ENCODE data around the gene CD164L2. TPM values are rescaled to one million over a fixed set of nuclear protein-coding genes. Genes with fewer than 3 reads are reported as not detected.
A peak's percentile ranks its signal among the peaks of the same experiment; 100 is the strongest.

The CD164L2 gene
- total RNA-seq, 1 donor from 2014 or later = not detected

DNA sequence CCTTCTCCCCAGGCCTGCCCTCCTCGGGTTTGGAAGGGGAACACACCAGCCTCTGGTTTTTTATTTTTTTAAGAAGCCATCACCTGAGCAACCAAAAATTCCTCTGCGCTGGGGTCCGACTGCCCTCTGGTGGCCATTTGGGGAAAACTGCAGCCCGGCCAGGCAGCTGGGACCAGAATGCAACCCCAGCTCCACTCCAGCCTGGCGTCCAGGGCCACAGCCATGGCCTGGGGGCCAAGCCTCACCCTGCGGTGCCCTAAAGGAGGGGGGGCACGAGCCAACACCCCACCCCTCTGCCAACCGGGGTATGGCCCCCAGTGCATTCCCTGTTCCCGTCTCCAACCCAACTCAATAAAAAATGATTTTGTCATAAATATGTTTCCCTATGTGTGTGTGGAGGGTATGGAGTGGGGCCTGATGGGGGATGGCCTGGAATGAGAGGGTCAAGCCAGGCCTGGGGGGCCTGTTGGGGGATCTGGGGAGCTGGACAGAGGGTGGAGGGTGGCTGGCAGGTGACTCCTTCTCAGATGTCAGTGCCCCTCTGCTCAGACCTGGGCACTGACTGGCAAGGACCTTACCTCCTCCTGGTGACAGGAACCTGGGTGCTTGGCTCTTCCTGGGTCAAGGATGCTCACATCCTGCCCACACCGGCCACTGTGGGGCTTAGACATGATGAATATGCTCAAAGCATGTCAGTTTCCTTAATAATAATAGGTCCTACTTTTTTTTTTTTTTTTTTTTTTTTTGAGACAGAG lies 12.5 kb upstream of the CD164L2 start:
- Mint-ChIP-seq H3K4me1 (ENCODE audit: low read depth, unreplicated experiment) (peaks cover 12% of the 10 kb centered on the region), H3K9me3 (ENCODE audit: unreplicated experiment) (no peaks in the 10 kb centered on the region), H3K36me3 (ENCODE audit: low read depth, unreplicated experiment) (no peaks in the 10 kb centered on the region), H3K27me3 (ENCODE audit: low read depth, unreplicated experiment) (peaks cover 16% of the 10 kb centered on the region), H3K4me3 (ENCODE audit: unreplicated experiment) (no peak overlapping the region), H3K27ac (ENCODE audit: unreplicated experiment) (no peak overlapping the region)
- no peak for TF ChIP-seq EZH2 (IDR thresholded peaks at IDR 0.05; ENCODE audit: insufficient read depth, low read length)
- TF ChIP-seq, protein P1, sequence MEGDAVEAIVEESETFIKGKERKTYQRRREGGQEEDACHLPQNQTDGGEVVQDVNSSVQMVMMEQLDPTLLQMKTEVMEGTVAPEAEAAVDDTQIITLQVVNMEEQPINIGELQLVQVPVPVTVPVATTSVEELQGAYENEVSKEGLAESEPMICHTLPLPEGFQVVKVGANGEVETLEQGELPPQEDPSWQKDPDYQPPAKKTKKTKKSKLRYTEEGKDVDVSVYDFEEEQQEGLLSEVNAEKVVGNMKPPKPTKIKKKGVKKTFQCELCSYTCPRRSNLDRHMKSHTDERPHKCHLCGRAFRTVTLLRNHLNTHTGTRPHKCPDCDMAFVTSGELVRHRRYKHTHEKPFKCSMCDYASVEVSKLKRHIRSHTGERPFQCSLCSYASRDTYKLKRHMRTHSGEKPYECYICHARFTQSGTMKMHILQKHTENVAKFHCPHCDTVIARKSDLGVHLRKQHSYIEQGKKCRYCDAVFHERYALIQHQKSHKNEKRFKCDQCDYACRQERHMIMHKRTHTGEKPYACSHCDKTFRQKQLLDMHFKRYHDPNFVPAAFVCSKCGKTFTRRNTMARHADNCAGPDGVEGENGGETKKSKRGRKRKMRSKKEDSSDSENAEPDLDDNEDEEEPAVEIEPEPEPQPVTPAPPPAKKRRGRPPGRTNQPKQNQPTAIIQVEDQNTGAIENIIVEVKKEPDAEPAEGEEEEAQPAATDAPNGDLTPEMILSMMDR (IDR thresholded peaks at IDR 0.05; ENCODE audit: insufficient read depth, low read depth, low read length) = peak; percentile 89
- DNase-seq (ENCODE audit: low read depth) (no peak), FAIRE-seq (no peak)
- H3K36me3 ChIP-seq (ENCODE audit: insufficient read depth, low read length) = no peaks in the 10 kb centered on the region
- no peak overlapping the region for H3K9ac ChIP-seq (ENCODE audit: low read length)
- H3K79me2 ChIP-seq (ENCODE audit: insufficient read depth, low read length) = no peaks in the 10 kb centered on the region
- no peaks in the 10 kb centered on the region for H3K27me3 ChIP-seq (ENCODE audit: insufficient read depth, low read length)
- peaks cover 5% of the 10 kb centered on the region for H4K20me1 ChIP-seq (ENCODE audit: insufficient read depth, low read length)
- peaks cover 26% of the 10 kb centered on the region for H3K4me1 ChIP-seq (ENCODE audit: insufficient read depth, low read length)
- H2AFZ ChIP-seq (ENCODE audit: low read depth, low read length) = no peak overlapping the region
- no peaks in the 10 kb centered on the region for H3K9me3 ChIP-seq (ENCODE audit: insufficient read depth, low read depth, low read length)
- no peak overlapping the region for H3K4me2 ChIP-seq (ENCODE audit: low read length)
- H3K4me3 ChIP-seq (ENCODE audit: insufficient read depth, low read depth, low read length) = no peak overlapping the region
- no peak overlapping the region for H3K27ac ChIP-seq (ENCODE audit: low read depth, low read length)

DNA sequence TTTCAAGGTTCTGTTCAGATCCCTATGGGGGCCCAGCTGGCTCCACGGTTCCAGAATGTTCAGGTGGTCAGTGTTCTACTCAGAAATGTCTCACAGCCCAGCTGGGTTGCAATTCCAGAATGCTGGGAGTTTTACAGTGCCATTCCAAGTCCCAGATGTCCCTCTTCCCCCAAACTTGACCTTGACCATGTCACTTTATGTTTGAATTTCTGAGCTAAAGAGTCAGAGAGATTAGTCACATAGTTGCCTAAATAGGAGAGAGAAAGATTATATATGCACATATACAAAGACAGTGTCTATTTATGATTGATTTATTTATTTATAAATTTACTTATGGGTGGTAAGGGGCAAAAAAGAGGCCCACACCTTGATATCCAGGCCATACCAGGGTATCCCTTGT lies 11.8 kb upstream of the CD164L2 start:
- no peak for TF ChIP-seq EZH2 (IDR thresholded peaks at IDR 0.05; ENCODE audit: insufficient read depth, low read length)
- TF ChIP-seq, protein P1 (IDR thresholded peaks at IDR 0.05; ENCODE audit: insufficient read depth, low read depth, low read length) = no peak
- H3K4me1 Mint-ChIP-seq (ENCODE audit: low read depth, unreplicated experiment) = peaks cover 9% of the 10 kb centered on the region

DNA sequence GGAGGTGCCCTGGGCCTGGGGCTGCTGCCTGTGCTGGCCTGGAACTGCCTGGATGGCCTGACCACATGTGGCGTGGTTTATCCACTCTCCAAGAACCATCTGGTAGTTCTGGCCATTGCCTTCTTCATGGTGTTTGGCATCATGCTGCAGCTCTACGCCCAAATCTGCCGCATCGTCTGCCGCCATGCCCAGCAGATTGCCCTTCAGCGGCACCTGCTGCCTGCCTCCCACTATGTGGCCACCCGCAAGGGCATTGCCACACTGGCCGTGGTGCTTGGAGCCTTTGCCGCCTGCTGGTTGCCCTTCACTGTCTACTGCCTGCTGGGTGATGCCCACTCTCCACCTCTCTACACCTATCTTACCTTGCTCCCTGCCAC lies 11.1 kb upstream of the CD164L2 start:
- H3K4me2 ChIP-seq (ENCODE audit: low read length) = peak overlapping the region; percentile 29
- H3K27me3 ChIP-seq (ENCODE audit: insufficient read depth, low read length) = peaks cover 5% of the 10 kb centered on the region
- no peaks in the 10 kb centered on the region for H3K79me2 ChIP-seq (ENCODE audit: insufficient read depth, low read length)
- H3K4me1 ChIP-seq (ENCODE audit: insufficient read depth, low read length) = peaks cover 26% of the 10 kb centered on the region
- no peak overlapping the region for H2AFZ ChIP-seq (ENCODE audit: low read depth, low read length)
- no peaks in the 10 kb centered on the region for H3K9me3 ChIP-seq (ENCODE audit: insufficient read depth, low read depth, low read length)
- H3K9ac ChIP-seq (ENCODE audit: low read length) = no peak overlapping the region
- H3K36me3 ChIP-seq (ENCODE audit: insufficient read depth, low read length) = no peaks in the 10 kb centered on the region
- Mint-ChIP-seq H3K4me3 (ENCODE audit: unreplicated experiment) (no peak overlapping the region), H3K27me3 (ENCODE audit: low read depth, unreplicated experiment) (peaks cover 27% of the 10 kb centered on the region), H3K4me1 (ENCODE audit: low read depth, unreplicated experiment) (peaks cover 9% of the 10 kb centered on the region), H3K9me3 (ENCODE audit: unreplicated experiment) (no peaks in the 10 kb centered on the region), H3K27ac (ENCODE audit: unreplicated experiment) (no peak overlapping the region), H3K36me3 (ENCODE audit: low read depth, unreplicated experiment) (no peaks in the 10 kb centered on the region)
- no peak overlapping the region for H3K4me3 ChIP-seq (ENCODE audit: insufficient read depth, low read depth, low read length)
- FAIRE-seq (no peak), DNase-seq (ENCODE audit: low read depth) (no peak)
- H4K20me1 ChIP-seq (ENCODE audit: insufficient read depth, low read length) = peaks cover 5% of the 10 kb centered on the region
- H3K27ac ChIP-seq (ENCODE audit: low read depth, low read length) = no peak overlapping the region
- TF ChIP-seq, protein P1 (IDR thresholded peaks at IDR 0.05; ENCODE audit: insufficient read depth, low read depth, low read length) = no peak
- TF ChIP-seq EZH2 (IDR thresholded peaks at IDR 0.05; ENCODE audit: insufficient read depth, low read length) = no peak

More for the DNA sequence above, 11.8 kb upstream of the CD164L2 start:
- no peaks in the 10 kb centered on the region for H3K36me3 ChIP-seq (ENCODE audit: insufficient read depth, low read length)
- Mint-ChIP-seq H3K27me3 (ENCODE audit: low read depth, unreplicated experiment) (peaks cover 22% of the 10 kb centered on the region), H3K36me3 (ENCODE audit: low read depth, unreplicated experiment) (no peaks in the 10 kb centered on the region), H3K4me3 (ENCODE audit: unreplicated experiment) (peak overlapping the region; percentile 43), H3K9me3 (ENCODE audit: unreplicated experiment) (no peaks in the 10 kb centered on the region), H3K27ac (ENCODE audit: unreplicated experiment) (peak overlapping the region; percentile 4)
- H3K27ac ChIP-seq (ENCODE audit: low read depth, low read length) = no peak overlapping the region
- FAIRE-seq = no peak
- H3K4me1 ChIP-seq (ENCODE audit: insufficient read depth, low read length) = peaks cover 26% of the 10 kb centered on the region
- H3K9ac ChIP-seq (ENCODE audit: low read length) = no peak overlapping the region
- H3K79me2 ChIP-seq (ENCODE audit: insufficient read depth, low read length) = no peaks in the 10 kb centered on the region
- H3K4me3 ChIP-seq (ENCODE audit: insufficient read depth, low read depth, low read length) = no peak overlapping the region
- DNase-seq (ENCODE audit: low read depth) = no peak
- peaks cover 5% of the 10 kb centered on the region for H4K20me1 ChIP-seq (ENCODE audit: insufficient read depth, low read length)
- peak overlapping the region; percentile 29 for H3K4me2 ChIP-seq (ENCODE audit: low read length)
- no peaks in the 10 kb centered on the region for H3K9me3 ChIP-seq (ENCODE audit: insufficient read depth, low read depth, low read length)
- H3K27me3 ChIP-seq (ENCODE audit: insufficient read depth, low read length) = peaks cover 5% of the 10 kb centered on the region
- H2AFZ ChIP-seq (ENCODE audit: low read depth, low read length) = no peak overlapping the region

Data from astrocyte (in vitro differentiated cells and primary cell).